ENCODE measurements around the gene PFDN2.
"Not testable (repeated sequence)": the region's sequence is repeated elsewhere in the genome, so short reads cannot be mapped to it uniquely, and the experiment has no call there.

The PFDN2 gene

GRCh38 chr1:161138431-161138830, 20.6 kb upstream of the PFDN2 start:
- no peak for DNase-seq (ENCODE audit: low spot score)

GRCh38 chr1:161137881-161138280, 20.0 kb upstream of the PFDN2 start:
- no peak for DNase-seq (ENCODE audit: low spot score)

GRCh38 chr1:161133220-161133740, 15.4 kb upstream of the PFDN2 start:
- peak; percentile 11 for DNase-seq (ENCODE audit: low spot score)

GRCh38 chr1:161132410-161133219, 14.8 kb upstream of the PFDN2 start, which contains the start of gene DEDD:
Gene DEDD, minus strand, starts transcription at chr1:161132667. Its CDS starts 8,205 bp downstream, at chr1:161124462.
- peak; percentile 92 for DNase-seq (ENCODE audit: low spot score)

- peak; percentile 12 for DNase-seq (ENCODE audit: low spot score)
These were observed 13.9 kb upstream of the PFDN2 start for GRCh38 chr1:161131523-161132409.

GRCh38 chr1:161130266-161130665, 12.4 kb upstream of the PFDN2 start:
- no peak for DNase-seq (ENCODE audit: low spot score)

GRCh38 chr1:161128591-161129420, 11.0 kb upstream of the PFDN2 start:
- DNase-seq (ENCODE audit: low spot score): no peak

- no peak for DNase-seq (ENCODE audit: low spot score)
These were observed 9.8 kb upstream of the PFDN2 start for GRCh38 chr1:161127649-161128048.

- DNase-seq (ENCODE audit: low spot score): no peak
These were observed 5.1 kb upstream of the PFDN2 start for GRCh38 chr1:161122967-161123366.

GRCh38 chr1:161121834-161122233, 4.0 kb upstream of the PFDN2 start:
- DNase-seq (ENCODE audit: low spot score): no peak

- no peak for DNase-seq (ENCODE audit: low spot score)
These were observed 3.3 kb upstream of the PFDN2 start for GRCh38 chr1:161121042-161121650.

GRCh38 chr1:161119092-161119903, 1.5 kb upstream of the PFDN2 start:
- peak; percentile 64 for DNase-seq (ENCODE audit: low spot score)

GRCh38 chr1:161115961-161116360, 1.9 kb downstream of the PFDN2 start:
- not testable (repeated sequence) for DNase-seq (ENCODE audit: low spot score)

GRCh38 chr1:161115132-161115711, 2.6 kb downstream of the PFDN2 start:
- DNase-seq (ENCODE audit: low spot score): no peak

- DNase-seq (ENCODE audit: low spot score): no peak
These were observed 3.3 kb downstream of the PFDN2 start for GRCh38 chr1:161114556-161114955.

GRCh38 chr1:161113915-161114314, 3.9 kb downstream of the PFDN2 start:
- DNase-seq (ENCODE audit: low spot score): no peak

GRCh38 chr1:161111527-161111926, 6.3 kb downstream of the PFDN2 start:
- no peak for DNase-seq (ENCODE audit: low spot score)

GRCh38 chr1:161111117-161111516, 6.7 kb downstream of the PFDN2 start:
- DNase-seq (ENCODE audit: low spot score): no peak

GRCh38 chr1:161106431-161106830, 11.4 kb downstream of the PFDN2 start:
- no peak for DNase-seq (ENCODE audit: low spot score)

- DNase-seq (ENCODE audit: low spot score): no peak
These were observed 17.3 kb downstream of the PFDN2 start for GRCh38 chr1:161100556-161100955.

Data from iPS-NIHi11 (cell line).